GM10847 (cell line): Measurements from ENCODE around the gene FST.

ENCODE experiments used
- POLR2A ChIP-seq: IDR thresholded peaks from 2 replicates; pipeline ENCODE4 v1.6.1; 2011; ENCODE audit not compliant: insufficient read length; ENCODE audit errors: extremely low read depth

FST gene

GRCh38 chr5:53481159-53481886 lies 894 bp downstream of the FST start:
- no peak for TF ChIP-seq POLR2A

GRCh38 chr5:53481887-53482716 lies 1.7 kb downstream of the FST start:
- TF ChIP-seq POLR2A: no peak

GRCh38 chr5:53482717-53483638 lies 2.5 kb downstream of the FST start:
- TF ChIP-seq POLR2A: no peak

GRCh38 chr5:53487436-53487835 lies 7.0 kb downstream of the FST start:
- TF ChIP-seq POLR2A: no peak

GRCh38 chr5:53488195-53488722 lies 7.8 kb downstream of the FST start:
- no peak for TF ChIP-seq POLR2A

GRCh38 chr5:53490747-53491146 lies 10.3 kb downstream of the FST start:
- no peak for TF ChIP-seq POLR2A

GRCh38 chr5:53501054-53501453 lies 20.6 kb downstream of the FST start:
- no peak for TF ChIP-seq POLR2A

GRCh38 chr5:53503562-53504218 lies 23.3 kb downstream of the FST start:
- TF ChIP-seq POLR2A: no peak

- no peak for TF ChIP-seq POLR2A
These were observed 26.6 kb downstream of the FST start for GRCh38 chr5:53507013-53507412.

GRCh38 chr5:53508125-53508524 lies 27.7 kb downstream of the FST start:
- no peak for TF ChIP-seq POLR2A

GRCh38 chr5:53512539-53512938 lies 32.1 kb downstream of the FST start:
- TF ChIP-seq POLR2A: no peak

- TF ChIP-seq POLR2A: no peak
These were observed 35.6 kb downstream of the FST start for GRCh38 chr5:53515988-53516387.

- TF ChIP-seq POLR2A: no peak
These were observed 40.4 kb downstream of the FST start for GRCh38 chr5:53520813-53521212.
